OCI-LY7 (cell line): ENCODE results near the gene SYCP1.

Experiments used
- CTCF ChIP-seq: fragments of 200-600 bp; sonication (generic); conservative IDR thresholded peaks from 2 replicates; pipeline ENCODE4 v1.5.1; 2014; ENCODE audit warnings: mild to moderate bottlenecking, antibody characterized with exemption, low read length, moderate library complexity, mixed read lengths
- EZH2phosphoT487 ChIP-seq: fragments of 200-600 bp; sonication (generic); IDR thresholded peaks from 2 replicates; pipeline ENCODE4 v1.6.1; 2018; ENCODE audit warnings: low read depth, borderline replicate concordance, mild to moderate bottlenecking, mixed run types, antibody characterized with exemption, low read length, moderate library complexity, mixed read lengths

- TF ChIP-seq CTCF (no peak), EZH2phosphoT487 (no peak)
These were observed 37.7 kb downstream of the SYCP1 start for GRCh38 chr1:114892194-114892918.
